Osteoblast (primary cell): Measurements from ENCODE around the gene NCAPG2. TPM values are rescaled to one million over a fixed set of nuclear protein-coding genes. Genes with fewer than 3 reads are reported as not detected.

Experiments
- DNase-seq: peaks from one replicate; pipeline ENCODE4 v3.0.0; 2011; ENCODE audit warnings: low spot score, mixed read lengths; ENCODE audit not compliant: insufficient read length; ENCODE audit errors: missing footprints
- H2AFZ ChIP-seq: 2 replicates; pipeline ENCODE4 v1.6.0; 2011; ENCODE audit warnings: mild to moderate bottlenecking, low read length
- H3K27ac ChIP-seq: 2 replicates; pipeline ENCODE4 v1.5.1; 2011; ENCODE audit warnings: mild to moderate bottlenecking, low read depth, low read length, moderate library complexity
- H3K27me3 ChIP-seq: 2 replicates; pipeline ENCODE4 v1.6.0; 2012; ENCODE audit warnings: mild to moderate bottlenecking, control low read depth, inconsistent platforms, low read length, moderate library complexity; ENCODE audit not compliant: insufficient read depth
- H3K36me3 ChIP-seq: 2 replicates; pipeline ENCODE4 v1.5.1; 2011; ENCODE audit warnings: mild to moderate bottlenecking, low read length, control low read depth, moderate library complexity; ENCODE audit not compliant: insufficient read depth
- H3K4me1 ChIP-seq: 2 replicates; pipeline ENCODE4 v1.5.1; 2011; ENCODE audit warnings: mild to moderate bottlenecking, low read length, control low read depth, moderate library complexity; ENCODE audit not compliant: insufficient read depth
- H3K4me2 ChIP-seq: 2 replicates; pipeline ENCODE4 v1.6.0; 2011; ENCODE audit warnings: mild to moderate bottlenecking, low read length; ENCODE audit not compliant: insufficient read depth
- H3K4me3 ChIP-seq: fragments of 200-600 bp; sonication (generic); 3 replicates; pipeline ENCODE4 v1.5.1; 2012; ENCODE audit warnings: mild to moderate bottlenecking, low read length, inconsistent platforms; ENCODE audit not compliant: insufficient read depth
- H3K79me2 ChIP-seq: 2 replicates; pipeline ENCODE4 v1.6.0; 2012; ENCODE audit warnings: mild to moderate bottlenecking, low read length, control low read depth, inconsistent platforms; ENCODE audit not compliant: insufficient read depth
- H3K9me3 ChIP-seq: 2 replicates; pipeline ENCODE4 v1.5.1; 2011; ENCODE audit warnings: low read depth, low read length, control low read depth
- H4K20me1 ChIP-seq: 2 replicates; pipeline ENCODE4 v1.6.0; 2012; ENCODE audit warnings: mild to moderate bottlenecking, low read length, control low read depth; ENCODE audit not compliant: insufficient read depth
- total RNA-seq: library from RNA; depleted of rRNA; stranded (reverse); fragments of >200 nt; gene quantifications from 2 replicates; pipeline ENCODE4 v1.2.3, GENCODE V29; 2012
- TF ChIP-seq, protein P1 (sequence below): IDR thresholded peaks from 2 replicates; pipeline ENCODE4 v1.5.1; 2011; ENCODE audit warnings: mild to moderate bottlenecking, low read depth, low read length, moderate library complexity; ENCODE audit errors: extremely low read depth

NCAPG2 gene
- total RNA-seq, 1 donor: 8.0 TPM

DNA sequence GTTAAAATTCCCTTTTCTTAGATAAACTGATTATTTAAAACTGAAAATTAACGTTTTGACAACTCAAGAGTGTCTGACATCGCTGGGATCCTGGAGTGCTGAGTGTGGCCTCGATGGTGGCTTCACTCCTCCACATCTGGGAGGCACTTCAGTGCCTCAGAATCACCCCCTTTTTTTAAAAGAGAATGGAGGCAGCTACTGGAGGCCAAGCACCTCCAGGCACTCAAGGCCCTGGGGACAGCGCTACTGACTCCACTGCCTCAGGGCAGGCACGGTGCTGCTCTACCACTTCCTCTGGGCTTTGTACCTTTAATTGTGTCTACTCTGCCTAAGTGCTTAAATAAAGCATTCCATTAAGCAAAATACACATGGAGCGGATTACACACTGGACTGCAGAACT lies 27.2 kb upstream of the NCAPG2 start:
- no peak overlapping the region for H3K4me2 ChIP-seq
- no peaks in the 10 kb centered on the region for H3K79me2 ChIP-seq
- no peak overlapping the region for H3K27ac ChIP-seq
- no peak overlapping the region for H3K4me3 ChIP-seq
- no peak overlapping the region for H2AFZ ChIP-seq
- no peak for DNase-seq
- H3K36me3 ChIP-seq: peaks cover 49% of the 10 kb centered on the region
- no peaks in the 10 kb centered on the region for H3K27me3 ChIP-seq
- H3K9me3 ChIP-seq: no peaks in the 10 kb centered on the region
- TF ChIP-seq, protein P1, sequence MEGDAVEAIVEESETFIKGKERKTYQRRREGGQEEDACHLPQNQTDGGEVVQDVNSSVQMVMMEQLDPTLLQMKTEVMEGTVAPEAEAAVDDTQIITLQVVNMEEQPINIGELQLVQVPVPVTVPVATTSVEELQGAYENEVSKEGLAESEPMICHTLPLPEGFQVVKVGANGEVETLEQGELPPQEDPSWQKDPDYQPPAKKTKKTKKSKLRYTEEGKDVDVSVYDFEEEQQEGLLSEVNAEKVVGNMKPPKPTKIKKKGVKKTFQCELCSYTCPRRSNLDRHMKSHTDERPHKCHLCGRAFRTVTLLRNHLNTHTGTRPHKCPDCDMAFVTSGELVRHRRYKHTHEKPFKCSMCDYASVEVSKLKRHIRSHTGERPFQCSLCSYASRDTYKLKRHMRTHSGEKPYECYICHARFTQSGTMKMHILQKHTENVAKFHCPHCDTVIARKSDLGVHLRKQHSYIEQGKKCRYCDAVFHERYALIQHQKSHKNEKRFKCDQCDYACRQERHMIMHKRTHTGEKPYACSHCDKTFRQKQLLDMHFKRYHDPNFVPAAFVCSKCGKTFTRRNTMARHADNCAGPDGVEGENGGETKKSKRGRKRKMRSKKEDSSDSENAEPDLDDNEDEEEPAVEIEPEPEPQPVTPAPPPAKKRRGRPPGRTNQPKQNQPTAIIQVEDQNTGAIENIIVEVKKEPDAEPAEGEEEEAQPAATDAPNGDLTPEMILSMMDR: no peak
- H4K20me1 ChIP-seq: no peaks in the 10 kb centered on the region
- peaks cover 3% of the 10 kb centered on the region for H3K4me1 ChIP-seq

GRCh38 chr7:158730383-158731346 lies 26.1 kb upstream of the NCAPG2 start:
- TF ChIP-seq, protein P1: no peak
- no peaks in the 10 kb centered on the region for H3K9me3 ChIP-seq
- no peak overlapping the region for H3K4me2 ChIP-seq
- H2AFZ ChIP-seq: no peak overlapping the region
- H3K79me2 ChIP-seq: no peaks in the 10 kb centered on the region
- H3K27me3 ChIP-seq: no peaks in the 10 kb centered on the region
- H3K36me3 ChIP-seq: peaks cover 38% of the 10 kb centered on the region
- H3K4me3 ChIP-seq: no peak overlapping the region
- H4K20me1 ChIP-seq: no peaks in the 10 kb centered on the region
- no peak overlapping the region for H3K27ac ChIP-seq
- peaks cover 3% of the 10 kb centered on the region for H3K4me1 ChIP-seq
- no peak for DNase-seq

DNA sequence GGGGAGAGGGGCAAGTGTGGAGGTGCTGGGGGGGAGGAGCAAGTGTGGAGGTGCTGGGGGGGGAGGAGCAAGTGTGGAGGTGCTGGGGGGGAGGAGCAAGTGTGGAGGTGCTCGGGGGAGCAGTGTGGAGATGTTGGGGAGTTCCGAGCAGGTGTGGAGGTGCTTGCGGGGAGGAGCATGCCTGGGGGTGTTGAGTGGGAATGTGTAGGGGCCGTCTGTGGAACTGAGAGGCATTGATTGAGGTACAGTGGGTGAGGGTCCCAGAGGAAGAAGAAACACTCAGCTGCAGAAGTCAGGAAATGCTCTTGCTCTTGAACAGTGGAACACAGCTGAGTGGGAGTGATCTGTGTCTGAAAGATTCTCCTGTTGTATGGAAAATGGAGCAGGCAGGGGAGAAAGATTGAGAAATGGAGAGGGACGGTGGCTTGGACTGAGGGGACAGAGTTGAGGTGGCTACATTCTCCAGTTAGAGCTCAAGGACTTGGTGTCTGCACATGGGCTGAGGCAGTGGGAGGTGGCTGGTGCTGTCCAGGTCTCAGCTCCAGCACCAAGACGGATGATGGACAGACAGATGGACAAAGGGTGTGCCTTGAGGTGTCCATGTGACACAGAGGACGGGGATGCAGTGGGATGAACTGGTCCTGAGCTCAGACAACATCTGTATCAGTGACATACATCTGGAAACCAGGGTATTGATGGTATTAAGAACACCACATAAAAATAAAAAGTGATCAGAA lies 25.2 kb upstream of the NCAPG2 start:
- Histone ChIP-seq H4K20me1 (no peaks in the 10 kb centered on the region), H3K4me1 (no peaks in the 10 kb centered on the region), H3K4me3 (no peak overlapping the region), H3K27ac (no peak overlapping the region), H3K4me2 (no peak overlapping the region), H3K9me3 (no peaks in the 10 kb centered on the region), H3K27me3 (no peaks in the 10 kb centered on the region), H2AFZ (no peak overlapping the region), H3K79me2 (no peaks in the 10 kb centered on the region), H3K36me3 (peaks cover 31% of the 10 kb centered on the region)
- TF ChIP-seq, protein P1: no peak
- DNase-seq: no peak
